Activated naive CD4-positive, alpha-beta T cell treated with anti-CD3 and anti-CD28 coated beads, Interleukin-2, amount 10 ng/mL, durations not matched to agents 7 days and 5 days (primary cell): ENCODE data around the gene ITSN1.
A peak's percentile ranks its signal among the peaks of the same experiment; 100 is the strongest.
"Not testable (repeated sequence)": the region's sequence is repeated elsewhere in the genome, so short reads cannot be mapped to it uniquely, and the experiment has no call there.

ENCODE experiments used
- CTCF ChIA-PET: fragments of 350-600 bp; sonication (Branson Sonifier 250); formaldehyde crosslinking; loops from one replicate; lab custom pipeline; 2021; ENCODE audit warnings: antibody characterized with exemption; lab: Charles Lee
- DNase-seq: peaks from one replicate; pipeline ENCODE4 v3.0.0-alpha.2; 2020
- H3K27ac Mint-ChIP-seq: one replicate; pipeline ENCODE4 v1.8.0; 2021; ENCODE audit warnings: mild to moderate bottlenecking, moderate library complexity, mixed read lengths
- H3K27me3 Mint-ChIP-seq: one replicate; pipeline ENCODE4 v1.8.0; 2021; ENCODE audit warnings: mild to moderate bottlenecking, mixed read lengths
- H3K36me3 Mint-ChIP-seq: one replicate; pipeline ENCODE4 v1.8.0; 2021; ENCODE audit warnings: mixed read lengths
- H3K4me1 Mint-ChIP-seq: one replicate; pipeline ENCODE4 v1.8.0; 2021; ENCODE audit warnings: mixed read lengths
- H3K4me3 Mint-ChIP-seq: one replicate; pipeline ENCODE4 v1.8.0; 2021; ENCODE audit warnings: mild to moderate bottlenecking, moderate library complexity, mixed read lengths
- H3K9me3 Mint-ChIP-seq: one replicate; pipeline ENCODE4 v1.8.0; 2021; ENCODE audit warnings: mixed read lengths

ITSN1 gene

DNA sequence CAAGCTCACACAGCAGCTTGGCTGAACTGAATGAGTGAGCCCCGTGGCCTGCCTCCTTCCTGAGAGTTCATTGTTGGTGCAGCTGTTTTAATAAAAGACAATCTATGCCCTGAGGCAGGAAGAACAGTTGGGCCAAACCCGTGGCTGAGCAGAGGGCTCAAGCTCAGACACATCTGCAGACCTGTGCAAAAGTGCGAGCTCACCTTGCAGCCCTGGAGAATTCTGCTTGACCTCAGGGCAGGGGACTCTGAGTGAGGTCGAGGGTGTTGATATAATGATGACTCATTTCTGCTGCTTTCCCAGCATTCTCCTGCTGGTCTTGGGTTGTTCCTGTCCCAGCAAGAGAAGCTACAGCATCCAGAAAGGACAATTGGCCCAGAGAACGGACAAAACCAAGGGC lies 212.3 kb downstream of the ITSN1 start:
- DNase-seq, result no peak
- H3K4me3 Mint-ChIP-seq, result no peak overlapping the region
- no peak overlapping the region for H3K27ac Mint-ChIP-seq
- H3K9me3 Mint-ChIP-seq, result no peaks in the 10 kb centered on the region
- H3K36me3 Mint-ChIP-seq, result no peaks in the 10 kb centered on the region
- peaks cover 6% of the 10 kb centered on the region for H3K27me3 Mint-ChIP-seq
- H3K4me1 Mint-ChIP-seq, result no peaks in the 10 kb centered on the region
- CTCF ChIA-PET, result interaction anchor here (0.6 kb wide), 1 partner anchor 773 kb away, joined by 3 read pairs; no protein-coding TSS in a partner anchor

DNA sequence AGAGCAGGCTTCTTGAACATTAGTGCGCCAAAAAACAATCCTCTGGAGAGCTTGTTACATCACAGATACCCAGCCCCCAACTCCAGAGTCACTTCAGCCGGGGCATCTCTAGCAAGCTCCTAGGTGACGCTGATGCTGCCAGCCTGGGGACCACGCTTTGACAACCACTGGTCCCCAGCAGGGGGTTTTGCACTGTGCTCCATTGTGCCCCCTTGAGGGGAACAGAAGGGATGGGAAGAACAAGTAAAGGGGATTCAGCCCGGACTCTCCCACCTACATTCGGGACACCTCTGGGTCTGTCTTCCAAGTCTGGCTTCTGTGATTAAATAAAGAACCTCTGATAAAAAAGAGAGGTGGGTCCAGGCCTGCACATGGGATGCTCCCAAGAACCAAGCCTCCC lies 212.9 kb downstream of the ITSN1 start:
- Mint-ChIP-seq H3K36me3 (no peaks in the 10 kb centered on the region), H3K27ac (no peak overlapping the region), H3K4me1 (no peaks in the 10 kb centered on the region), H3K27me3 (peaks cover 6% of the 10 kb centered on the region), H3K9me3 (no peaks in the 10 kb centered on the region), H3K4me3 (no peak overlapping the region)
- no peak for DNase-seq
- CTCF ChIA-PET, result no interaction called here

DNA sequence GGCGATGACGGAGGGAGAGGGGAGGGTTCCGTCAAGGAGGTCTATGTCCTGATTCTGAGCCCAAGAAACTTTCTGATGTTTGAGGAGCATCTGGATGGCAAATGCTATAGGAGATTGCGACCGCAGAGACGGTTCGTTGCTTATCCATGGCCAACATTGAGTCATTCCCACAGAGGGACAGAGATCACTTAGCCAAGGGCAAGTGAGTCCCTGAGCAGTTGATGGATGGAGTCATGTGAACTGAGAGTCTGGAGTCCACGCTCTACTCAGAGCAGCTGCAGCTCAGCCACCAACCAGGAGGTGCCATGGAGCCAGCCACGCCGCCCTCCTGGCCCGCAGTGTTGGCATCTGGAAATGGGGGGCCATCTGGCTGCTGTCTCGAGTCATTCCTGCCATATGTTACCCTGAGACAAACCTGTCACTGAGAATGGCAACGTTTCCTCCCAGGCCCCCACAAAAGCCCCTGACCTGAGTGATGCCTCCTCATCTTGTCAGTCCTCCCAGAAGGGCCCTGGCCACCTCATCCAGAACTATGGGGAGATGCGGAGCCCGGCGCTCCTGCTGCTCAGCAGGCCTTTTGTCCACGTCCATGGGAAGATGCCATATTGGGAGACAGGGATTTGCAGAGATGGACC lies 214.7 kb downstream of the ITSN1 start:
- Mint-ChIP-seq H3K4me3 (no peak overlapping the region), H3K27ac (no peak overlapping the region), H3K27me3 (peaks cover 6% of the 10 kb centered on the region), H3K9me3 (no peaks in the 10 kb centered on the region), H3K36me3 (no peaks in the 10 kb centered on the region), H3K4me1 (no peaks in the 10 kb centered on the region)
- DNase-seq, result no peak
- CTCF ChIA-PET, result no interaction called here

DNA sequence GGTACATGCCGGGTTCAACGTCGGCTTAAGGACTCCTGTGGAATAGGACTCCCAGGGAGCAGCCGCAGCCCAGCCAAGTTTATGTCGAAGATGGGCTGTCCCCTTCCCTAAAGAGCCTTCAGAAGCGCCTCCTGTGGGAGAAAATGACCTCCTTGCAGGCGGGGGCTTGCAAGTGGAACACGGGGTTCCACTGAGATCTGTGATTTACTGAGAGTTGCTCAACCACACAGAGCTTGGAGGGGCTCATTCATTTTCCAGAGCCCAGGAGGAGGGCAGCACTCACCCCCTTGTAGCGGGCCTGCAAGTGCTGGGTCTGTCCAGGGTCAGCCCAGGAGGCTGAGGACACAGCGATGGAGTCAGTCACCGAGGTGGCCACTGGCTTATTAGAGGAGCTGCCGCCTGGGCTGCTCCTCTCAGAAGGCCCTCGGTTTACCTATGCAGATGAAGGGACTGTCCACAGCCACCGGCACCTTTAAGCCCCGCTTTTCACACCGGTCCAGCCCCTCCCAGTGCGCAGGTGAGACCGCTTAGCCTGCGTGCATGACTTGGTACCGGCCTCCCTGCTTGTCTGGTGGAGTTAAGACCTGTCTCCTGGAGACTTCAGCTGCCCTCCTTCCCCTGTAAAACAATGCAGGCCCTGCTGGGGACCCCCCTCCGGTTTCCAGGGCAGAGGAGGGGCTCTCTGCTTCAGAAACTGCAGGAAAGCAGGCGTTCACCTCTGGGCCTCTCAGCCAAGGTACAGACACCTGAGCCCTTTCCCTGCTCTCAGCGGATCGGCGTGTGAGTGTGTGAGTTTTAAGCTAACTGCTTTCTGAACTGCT lies 215.8 kb downstream of the ITSN1 start:
- CTCF ChIA-PET, result no interaction called here
- H3K27ac Mint-ChIP-seq, result no peak overlapping the region
- H3K4me3 Mint-ChIP-seq, result no peak overlapping the region
- no peak for DNase-seq
- H3K9me3 Mint-ChIP-seq, result no peaks in the 10 kb centered on the region
- no peaks in the 10 kb centered on the region for H3K4me1 Mint-ChIP-seq
- H3K27me3 Mint-ChIP-seq, result peaks cover 6% of the 10 kb centered on the region
- no peaks in the 10 kb centered on the region for H3K36me3 Mint-ChIP-seq

DNA sequence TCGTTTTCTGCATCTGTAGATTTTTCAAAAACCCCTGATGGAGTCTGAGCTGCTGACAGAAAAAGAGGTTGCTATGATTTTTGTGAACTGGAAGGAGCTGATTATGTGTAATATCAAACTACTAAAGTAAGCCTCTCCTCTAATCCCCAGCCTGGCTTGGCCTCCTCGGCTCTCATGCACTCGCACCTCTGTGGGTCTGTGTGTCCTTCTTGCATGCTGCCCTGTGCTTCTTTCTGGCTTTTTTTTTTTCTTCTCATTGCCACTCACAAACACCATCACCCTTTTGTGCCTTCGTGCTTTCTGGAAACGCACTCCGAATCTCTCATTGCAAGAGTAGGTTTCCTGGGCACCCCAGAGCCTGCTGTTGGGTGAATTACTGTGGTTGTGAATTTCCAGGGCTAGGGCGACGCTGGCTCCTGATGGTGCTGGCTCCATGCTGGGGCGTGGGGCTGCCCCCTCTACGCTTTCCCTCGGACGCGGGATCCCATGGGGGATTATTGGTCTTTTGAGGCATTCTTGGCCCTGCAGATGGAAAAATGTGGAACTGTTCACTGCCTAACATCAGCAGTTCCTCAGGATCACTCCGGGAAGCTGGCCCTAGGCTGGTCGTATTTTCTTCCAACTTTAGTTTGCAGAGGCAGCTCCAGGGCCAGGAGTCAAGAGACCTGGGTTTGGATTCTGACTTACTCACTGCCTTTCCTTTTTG lies 216.5 kb downstream of the ITSN1 start:
- no peak overlapping the region for H3K27ac Mint-ChIP-seq
- peaks cover 6% of the 10 kb centered on the region for H3K27me3 Mint-ChIP-seq
- no peak overlapping the region for H3K4me3 Mint-ChIP-seq
- CTCF ChIA-PET, result no interaction called here
- H3K4me1 Mint-ChIP-seq, result no peaks in the 10 kb centered on the region
- H3K36me3 Mint-ChIP-seq, result no peaks in the 10 kb centered on the region
- no peak for DNase-seq
- no peaks in the 10 kb centered on the region for H3K9me3 Mint-ChIP-seq

DNA sequence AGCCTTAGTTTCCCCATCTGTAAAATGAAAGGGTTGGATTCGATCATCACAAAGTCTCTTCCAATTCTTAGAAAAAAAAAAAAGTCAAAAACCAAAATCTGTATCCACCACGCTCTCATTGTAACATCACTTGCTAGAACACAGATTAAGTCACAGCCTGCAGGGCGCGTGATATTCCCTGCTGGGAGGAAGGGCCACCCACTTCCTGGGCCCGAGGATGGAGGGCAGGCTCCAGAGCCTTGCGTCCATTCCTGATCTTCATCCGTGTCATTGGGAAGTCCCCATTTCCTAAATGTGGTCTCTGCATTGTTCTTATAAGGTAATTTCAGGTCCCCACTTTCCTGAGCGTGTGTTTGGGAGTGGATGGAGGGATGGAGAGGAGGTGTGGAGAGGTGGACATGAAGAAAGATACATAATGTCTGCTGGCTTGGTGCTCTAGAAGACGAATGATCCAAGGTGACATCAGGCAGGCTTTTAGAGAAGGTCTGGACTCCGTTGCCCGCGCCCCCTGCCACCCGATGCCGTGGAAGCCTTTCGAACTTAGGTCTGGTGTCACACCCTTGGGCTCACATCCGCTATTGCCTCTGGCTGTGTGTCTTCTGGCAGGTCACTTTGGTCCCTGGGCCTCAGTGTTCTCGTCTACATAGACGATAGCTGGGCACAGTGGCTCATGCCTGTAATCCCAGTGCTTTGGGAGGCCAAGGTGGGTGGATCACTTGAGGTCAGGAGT lies 217.2 kb downstream of the ITSN1 start:
- CTCF ChIA-PET, result no interaction called here
- Mint-ChIP-seq H3K4me1 (no peaks in the 10 kb centered on the region), H3K36me3 (no peaks in the 10 kb centered on the region), H3K27me3 (peaks cover 2% of the 10 kb centered on the region), H3K4me3 (no peak overlapping the region), H3K9me3 (no peaks in the 10 kb centered on the region), H3K27ac (no peak overlapping the region)
- DNase-seq, result no peak

DNA sequence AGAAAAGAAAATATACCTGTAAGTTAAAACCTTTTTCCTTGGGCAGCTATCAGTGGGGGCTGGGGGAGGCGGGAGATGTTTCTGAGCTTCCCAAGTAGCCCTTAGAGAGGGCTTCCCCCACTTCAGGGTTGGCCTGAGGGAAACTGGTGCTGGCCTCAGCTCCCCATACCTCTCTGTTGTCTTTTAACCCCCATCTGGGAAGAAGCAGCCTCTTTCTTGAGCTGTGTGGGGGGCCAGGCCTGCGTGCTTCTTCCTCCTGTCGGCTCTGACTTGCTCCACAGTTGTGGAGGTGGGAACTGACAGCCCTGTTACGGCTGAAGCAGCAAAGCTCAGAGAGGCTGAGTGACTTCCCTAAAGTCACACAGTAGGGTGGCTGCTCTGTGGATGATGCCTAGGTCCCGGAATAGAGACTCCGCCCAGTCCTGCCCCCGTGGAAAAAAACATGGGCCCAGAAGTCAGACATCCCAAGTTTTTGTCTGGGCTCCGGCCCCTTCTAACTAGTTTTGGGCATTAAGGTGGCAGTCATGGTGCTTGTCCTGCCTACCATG lies 218.1 kb downstream of the ITSN1 start:
- Mint-ChIP-seq H3K4me1 (no peaks in the 10 kb centered on the region), H3K4me3 (no peak overlapping the region), H3K9me3 (no peaks in the 10 kb centered on the region), H3K27ac (no peak overlapping the region), H3K27me3 (peaks cover 7% of the 10 kb centered on the region), H3K36me3 (no peaks in the 10 kb centered on the region)
- no peak for DNase-seq
- CTCF ChIA-PET, result no interaction called here

DNA sequence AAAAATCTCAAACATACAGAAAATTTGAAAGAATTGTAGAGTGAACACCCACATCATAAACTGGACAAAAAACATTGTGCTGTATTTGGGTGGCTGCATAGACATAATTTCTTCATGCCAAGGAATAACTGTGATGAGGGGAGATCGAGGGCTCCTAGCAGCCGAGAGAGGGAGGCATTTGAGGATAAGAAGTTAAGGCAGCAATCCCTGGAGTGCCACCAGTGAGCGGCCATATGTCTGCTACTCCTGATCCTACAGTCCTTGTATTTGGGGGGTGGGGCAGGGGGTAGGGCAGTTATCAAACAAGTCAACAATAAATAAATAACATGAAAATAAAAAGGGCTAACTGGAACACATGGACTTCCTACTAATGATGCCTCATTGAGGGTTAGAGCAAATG lies 218.8 kb downstream of the ITSN1 start:
- CTCF ChIA-PET, result no interaction called here
- peaks cover 14% of the 10 kb centered on the region for H3K27me3 Mint-ChIP-seq
- DNase-seq, result no peak

DNA sequence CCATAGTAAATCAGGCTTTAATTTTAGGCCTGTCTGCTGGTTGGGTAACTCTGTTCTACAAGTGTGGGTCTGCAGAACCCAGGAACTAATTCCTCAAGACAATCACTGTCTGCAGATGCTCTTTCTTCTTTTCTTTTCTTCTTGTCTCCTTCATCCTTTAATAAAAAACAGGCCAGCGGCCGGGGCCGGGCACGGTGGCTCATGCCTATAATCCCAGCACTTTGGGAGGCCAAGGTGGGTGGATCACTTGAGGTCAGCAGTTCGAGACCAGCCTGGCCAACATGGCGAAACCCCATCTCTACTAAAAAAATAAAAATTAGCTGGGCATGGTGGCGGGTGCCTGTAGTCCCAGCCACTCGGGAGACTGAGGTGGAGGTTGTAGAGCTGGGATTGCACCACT lies 220.9 kb downstream of the ITSN1 start:
- H3K27ac Mint-ChIP-seq, H3K4me3 Mint-ChIP-seq, H3K4me1 Mint-ChIP-seq, DNase-seq, H3K36me3 Mint-ChIP-seq, CTCF ChIA-PET, H3K9me3 Mint-ChIP-seq: not testable (repeated sequence)
- peaks cover 20% of the 10 kb centered on the region for H3K27me3 Mint-ChIP-seq

More for the DNA sequence above, 218.8 kb downstream of the ITSN1 start:
- H3K4me1 Mint-ChIP-seq, result no peaks in the 10 kb centered on the region
- no peaks in the 10 kb centered on the region for H3K36me3 Mint-ChIP-seq
- H3K9me3 Mint-ChIP-seq, result no peaks in the 10 kb centered on the region
- no peak overlapping the region for H3K4me3 Mint-ChIP-seq
- no peak overlapping the region for H3K27ac Mint-ChIP-seq

DNA sequence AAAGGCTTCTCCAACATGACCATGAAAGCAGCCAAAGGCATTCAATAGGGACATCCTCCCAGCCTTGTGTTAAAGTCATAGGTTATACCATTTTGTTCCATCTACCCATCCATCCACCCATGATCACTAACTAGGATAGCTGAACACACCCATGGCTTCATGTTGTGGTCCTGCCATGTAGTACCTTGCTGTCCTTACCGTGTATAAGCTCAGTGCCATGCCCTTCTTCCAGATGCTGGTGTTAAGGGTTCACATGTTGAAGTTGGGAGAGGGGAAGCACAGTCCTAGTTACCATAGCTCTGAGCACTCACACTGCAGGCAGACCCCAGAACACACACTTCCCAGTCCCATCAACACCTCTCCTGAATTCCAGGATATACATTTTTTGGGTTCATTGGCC lies 221.8 kb downstream of the ITSN1 start:
- no peaks in the 10 kb centered on the region for H3K9me3 Mint-ChIP-seq
- no peak overlapping the region for H3K4me3 Mint-ChIP-seq
- H3K4me1 Mint-ChIP-seq, result no peaks in the 10 kb centered on the region
- no peak for DNase-seq
- no peak overlapping the region for H3K27ac Mint-ChIP-seq
- CTCF ChIA-PET, result no interaction called here
- H3K27me3 Mint-ChIP-seq, result peaks cover 20% of the 10 kb centered on the region
- H3K36me3 Mint-ChIP-seq, result no peaks in the 10 kb centered on the region

DNA sequence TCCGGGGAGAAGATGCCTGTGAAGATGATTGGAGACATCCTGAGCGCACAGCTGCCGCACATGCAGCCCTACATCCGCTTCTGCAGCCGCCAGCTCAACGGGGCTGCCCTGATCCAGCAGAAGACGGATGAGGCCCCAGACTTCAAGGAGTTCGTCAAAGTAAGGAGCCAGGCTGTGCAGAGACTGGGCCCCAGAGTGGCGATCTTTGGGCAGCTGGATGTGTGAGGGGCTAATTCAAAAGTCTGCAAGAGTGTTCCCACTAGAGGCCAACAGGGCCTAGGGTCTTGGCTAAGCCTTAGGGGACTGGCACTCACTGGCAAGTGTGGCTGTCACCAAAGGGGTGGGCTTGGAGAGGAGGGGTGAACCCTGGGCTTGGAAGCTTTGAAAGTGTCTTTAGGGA lies 222.9 kb downstream of the ITSN1 start:
- Mint-ChIP-seq H3K27ac (no peak overlapping the region), H3K4me3 (no peak overlapping the region), H3K9me3 (no peaks in the 10 kb centered on the region), H3K4me1 (no peaks in the 10 kb centered on the region), H3K36me3 (no peaks in the 10 kb centered on the region), H3K27me3 (peaks cover 20% of the 10 kb centered on the region)
- no peak for DNase-seq
- CTCF ChIA-PET, result no interaction called here

DNA sequence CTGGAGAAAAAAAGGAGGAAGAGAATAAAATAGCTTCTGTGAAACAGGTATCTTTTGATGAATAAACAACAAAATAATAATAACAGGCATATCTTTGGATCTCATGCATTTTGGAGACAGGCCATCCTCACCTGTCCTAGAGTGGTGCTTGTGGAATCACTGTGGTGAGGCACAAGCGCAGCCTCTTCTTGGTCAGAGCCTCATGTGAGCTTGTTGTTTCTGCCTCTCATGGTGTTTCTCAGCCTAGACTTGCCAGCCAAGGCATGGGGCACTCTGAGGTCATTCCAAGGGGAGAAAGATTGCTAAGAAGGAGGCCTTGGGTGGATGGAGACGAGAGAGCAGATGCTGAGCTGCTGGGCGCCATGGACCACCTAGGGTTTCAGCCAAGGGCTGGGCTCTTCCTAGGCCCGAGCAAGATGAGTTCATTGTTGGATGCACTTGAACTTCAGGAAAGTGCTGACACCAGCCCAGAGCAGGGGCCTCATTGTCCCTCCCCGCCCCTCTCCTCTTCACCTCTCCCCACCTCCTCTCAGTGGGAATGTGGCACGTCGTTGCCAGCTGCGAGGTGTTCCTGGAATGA lies 223.8 kb downstream of the ITSN1 start:
- CTCF ChIA-PET, result no interaction called here
- no peak for DNase-seq
- H3K4me3 Mint-ChIP-seq, result no peak overlapping the region
- no peaks in the 10 kb centered on the region for H3K9me3 Mint-ChIP-seq
- no peak overlapping the region for H3K27ac Mint-ChIP-seq
- no peaks in the 10 kb centered on the region for H3K36me3 Mint-ChIP-seq
- no peaks in the 10 kb centered on the region for H3K4me1 Mint-ChIP-seq
- H3K27me3 Mint-ChIP-seq, result peaks cover 25% of the 10 kb centered on the region

DNA sequence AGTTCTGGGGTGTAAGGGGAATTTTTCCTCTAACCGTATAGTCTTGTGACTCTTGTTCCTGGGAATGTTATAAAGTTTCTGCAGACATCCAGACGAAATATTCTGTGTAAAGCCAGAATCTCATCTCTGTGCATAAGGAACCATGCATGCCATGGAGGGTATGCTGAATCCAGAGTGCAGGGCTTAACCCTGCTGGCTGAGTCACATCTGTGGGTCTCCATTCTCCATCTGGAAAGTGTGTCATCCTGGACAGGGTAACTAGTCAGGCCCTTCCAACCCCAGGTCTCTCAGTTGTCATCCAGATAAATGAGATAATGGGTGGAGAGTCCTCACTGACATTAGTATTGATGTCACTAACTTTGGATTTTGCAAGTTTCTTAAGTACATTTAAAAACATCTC lies 224.5 kb downstream of the ITSN1 start:
- CTCF ChIA-PET, result no interaction called here
- no peaks in the 10 kb centered on the region for H3K36me3 Mint-ChIP-seq
- H3K4me3 Mint-ChIP-seq, result no peak overlapping the region
- peaks cover 25% of the 10 kb centered on the region for H3K27me3 Mint-ChIP-seq
- no peak overlapping the region for H3K27ac Mint-ChIP-seq
- no peaks in the 10 kb centered on the region for H3K9me3 Mint-ChIP-seq
- no peak for DNase-seq
- no peaks in the 10 kb centered on the region for H3K4me1 Mint-ChIP-seq

DNA sequence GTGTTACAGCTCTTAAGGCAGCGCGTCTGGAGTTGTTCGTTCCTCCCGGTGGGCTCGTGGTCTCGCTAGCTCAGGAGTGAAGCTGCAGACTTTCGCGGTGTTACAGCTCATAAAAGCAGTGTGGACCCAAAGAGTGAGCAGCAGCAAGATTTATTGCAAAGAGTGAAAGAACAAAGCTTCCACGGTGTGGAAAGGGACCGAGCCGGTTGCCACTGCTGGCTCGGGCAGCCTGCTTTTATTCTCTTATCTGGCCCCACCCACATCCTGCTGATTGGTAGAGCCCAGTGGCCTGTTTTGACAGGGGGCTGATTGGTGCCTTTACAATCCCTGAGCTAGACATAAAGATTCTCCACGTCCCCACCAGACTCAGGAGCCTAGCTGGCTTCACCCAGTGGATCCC lies 225.6 kb downstream of the ITSN1 start:
- Mint-ChIP-seq H3K4me3 (peak overlapping the region; percentile 22), H3K27me3 (peaks cover 25% of the 10 kb centered on the region)
- DNase-seq, H3K4me1 Mint-ChIP-seq, H3K9me3 Mint-ChIP-seq, CTCF ChIA-PET, H3K27ac Mint-ChIP-seq, H3K36me3 Mint-ChIP-seq: not testable (repeated sequence)
